Activated CD8-positive, alpha-beta memory T cell treated with anti-CD3 and anti-CD28 coated beads for 4 hours (primary cell): ENCODE measurements around the gene C3orf20.

Experiments
- DNase-seq, 2 donors: peaks; one replicate each; pipeline ENCODE4 v3.0.0-alpha.2; 2020; ENCODE audit warnings: low read depth in 2 of 2

The C3orf20 gene

GRCh38 chr3:14674841-14675240 lies at the start of gene C3orf20:
C3orf20 (plus strand) TSS chr3:14675141; CDS start chr3:14682714, 7,573 bp downstream.
- no peak for DNase-seq

- DNase-seq, result no peak
These were observed 49.5 kb upstream of the C3orf20 start for GRCh38 chr3:14625443-14625842.

- DNase-seq, result no peak
These were observed 47.1 kb upstream of the C3orf20 start for GRCh38 chr3:14627815-14628214.

GRCh38 chr3:14628406-14628805 lies 46.5 kb upstream of the C3orf20 start:
- no peak for DNase-seq

- DNase-seq, result no peak
These were observed 44.4 kb upstream of the C3orf20 start for GRCh38 chr3:14630404-14631100.

- DNase-seq, result no peak
These were observed 43.8 kb upstream of the C3orf20 start for GRCh38 chr3:14631101-14631497.

- no peak for DNase-seq
These were observed 43.1 kb upstream of the C3orf20 start for GRCh38 chr3:14631687-14632441.

- DNase-seq, result no peak
These were observed 42.5 kb upstream of the C3orf20 start for GRCh38 chr3:14632442-14632930.

GRCh38 chr3:14633417-14633816 lies 41.5 kb upstream of the C3orf20 start:
- no peak for DNase-seq

- peak in 1 of 2 donors; percentile 31 for DNase-seq
These were observed 41.0 kb upstream of the C3orf20 start for GRCh38 chr3:14633819-14634424.

GRCh38 chr3:14634763-14635400 lies 40.1 kb upstream of the C3orf20 start:
- DNase-seq, result no peak

- DNase-seq, result no peak
These were observed 38.3 kb upstream of the C3orf20 start for GRCh38 chr3:14636496-14637087.

GRCh38 chr3:14640157-14640562 lies 34.8 kb upstream of the C3orf20 start:
- DNase-seq, result no peak

GRCh38 chr3:14640734-14641133 lies 34.2 kb upstream of the C3orf20 start:
- DNase-seq, result no peak

- DNase-seq, result no peak
These were observed 33.6 kb upstream of the C3orf20 start for GRCh38 chr3:14641346-14641745.

GRCh38 chr3:14645453-14645852 lies 29.5 kb upstream of the C3orf20 start:
- no peak for DNase-seq

- DNase-seq, result no peak
These were observed 28.8 kb upstream of the C3orf20 start for GRCh38 chr3:14646131-14646573.

GRCh38 chr3:14646589-14647413 lies 28.1 kb upstream of the C3orf20 start:
- DNase-seq, result no peak

- DNase-seq, result no peak
These were observed 26.7 kb upstream of the C3orf20 start for GRCh38 chr3:14647976-14648955.

- DNase-seq, result no peak
These were observed 25.5 kb upstream of the C3orf20 start for GRCh38 chr3:14649466-14649865.
